Posterior cingulate gyrus (tissue), 11 donors: Measurements from ENCODE around the gene PRR14.

Experiments
- DNase-seq, 10 donors: peaks; one replicate each; pipeline versions ENCODE4 v3.0.0 to v3.0.0-alpha.2; 2020 to 2021; ENCODE audit warnings: mixed read lengths in 3 of 10
- intact Hi-C: fragments of 100-400 bp; cut with DNase I; formaldehyde crosslinking; loops from one replicate; pipeline ENCODE4 v1.15.1; 2023

The PRR14 gene

GRCh38 chr16:30650369-30651123, at the start of gene PRR14:
Gene PRR14 (plus strand): TSS chr16:30650960. CDS start chr16:30651646, 686 bp downstream.
- intact Hi-C loops = loop anchor here (1.0 to 5.0 kb wide), 3 partner anchors 8 to 78 kb away; partner anchors contain the start of genes FBRS, SRCAP and ZNF688
- DNase-seq = peak; percentile 98 to 100 (median 100)

- DNase-seq = no peak
- intact Hi-C loops = no loop called here
Measured at GRCh38 chr16:30601966-30602365, 48.8 kb upstream of the PRR14 start.

- intact Hi-C loops = no loop called here
- DNase-seq = peak in 1 of 10 donors; percentile 27
Measured at GRCh38 chr16:30602616-30603277, 48.0 kb upstream of the PRR14 start.

- intact Hi-C loops = no loop called here
- DNase-seq = no peak
Measured at GRCh38 chr16:30603945-30604315, 46.8 kb upstream of the PRR14 start.

GRCh38 chr16:30604316-30604947, 46.3 kb upstream of the PRR14 start:
- intact Hi-C loops = no loop called here
- DNase-seq = peak in 1 of 10 donors; percentile 63

GRCh38 chr16:30605158-30605557, 45.6 kb upstream of the PRR14 start:
- intact Hi-C loops = no loop called here
- peak in 1 of 10 donors; percentile 64 for DNase-seq

GRCh38 chr16:30606004-30606403, 44.8 kb upstream of the PRR14 start:
- intact Hi-C loops = no loop called here
- no peak for DNase-seq

- intact Hi-C loops = no loop called here
- peak; percentile 29 to 92 (median 46) for DNase-seq
Measured at GRCh38 chr16:30609002-30609925, 41.5 kb upstream of the PRR14 start.

GRCh38 chr16:30609926-30610839, 40.6 kb upstream of the PRR14 start, which contains the start of gene ZNF689:
Gene ZNF689 (minus strand): TSS chr16:30610389. CDS start chr16:30610041, 348 bp downstream.
- peak; percentile 93 to 99 (median 98) for DNase-seq
- intact Hi-C loops = no loop called here

GRCh38 chr16:30615358-30616091, 35.2 kb upstream of the PRR14 start:
- DNase-seq = peak in 7 of 10 donors; percentile 41 to 92 (median 55)
- intact Hi-C loops = no loop called here

GRCh38 chr16:30619202-30619601, 31.6 kb upstream of the PRR14 start:
- peak in 2 of 10 donors; percentile 15 to 82 for DNase-seq
- intact Hi-C loops = no loop called here

GRCh38 chr16:30619638-30620037, 31.1 kb upstream of the PRR14 start:
- DNase-seq = no peak
- intact Hi-C loops = no loop called here

GRCh38 chr16:30620169-30620568, 30.6 kb upstream of the PRR14 start:
- intact Hi-C loops = no loop called here
- no peak for DNase-seq

- no peak for DNase-seq
- intact Hi-C loops = no loop called here
Measured at GRCh38 chr16:30621765-30622164, 29.0 kb upstream of the PRR14 start.

GRCh38 chr16:30622455-30623032, 28.2 kb upstream of the PRR14 start:
- intact Hi-C loops = no loop called here
- DNase-seq = peak in 1 of 10 donors; percentile 13

GRCh38 chr16:30623536-30624283, 27.1 kb upstream of the PRR14 start:
- intact Hi-C loops = no loop called here

GRCh38 chr16:30626236-30626635, 24.5 kb upstream of the PRR14 start:
- intact Hi-C loops = loop anchor here (5.0 kb wide), 1 partner anchor 39 kb away; the partner anchor contains the start of gene ZNF785
- no peak for DNase-seq

More at GRCh38 chr16:30623536-30624283, 27.1 kb upstream of the PRR14 start:
- DNase-seq = no peak
